Endothelial cell of umbilical vein (primary cell): ENCODE data around the gene TRABD. TPM values are rescaled to one million over a fixed set of nuclear protein-coding genes. Genes with fewer than 3 reads are reported as not detected.
A peak's percentile ranks its signal among the peaks of the same experiment; 100 is the strongest.

Source experiments
- BruUV-seq: library from RNA; stranded (reverse); fragments of 400-500 nt; replicated peaks from 2 replicates; lab custom pipeline; 2021; lab: Mats Ljungman, UMichigan
- CTCF ChIA-PET: fragments of 300-600, 350-600 bp; sonication (Branson Sonifier 250); formaldehyde crosslinking; loops from one replicate; lab custom pipeline; 2021; ENCODE audit warnings: antibody characterized with exemption, inconsistent platforms; lab: Charles Lee
- POLR2A ChIA-PET: fragments of 300-600, 350-600 bp; sonication (Branson Sonifier 250); formaldehyde crosslinking; loops from one replicate; lab custom pipeline; 2021; ENCODE audit warnings: antibody characterized with exemption, inconsistent platforms; lab: Charles Lee
- DNase-seq: peaks from one replicate; pipeline ENCODE4 v3.0.0-alpha.2; 2011; ENCODE audit warnings: low read depth, low spot score
- FAIRE-seq: peaks from 2 replicates; lab custom pipeline; 2011; peaks lifted over from hg19 to GRCh38; lab: Jason Lieb, UNC
- H2AFZ ChIP-seq: 2 replicates; pipeline ENCODE4 v1.6.0; 2012; ENCODE audit warnings: low read depth, low read length, control low read depth, inconsistent platforms
- H3K27ac ChIP-seq: 2 replicates; pipeline ENCODE4 v1.5.1; 2011; ENCODE audit warnings: low read depth, mild to moderate bottlenecking, control low read depth, low read length, moderate library complexity; ENCODE audit not compliant: insufficient read depth
- H3K27me3 ChIP-seq, 2 experiments: 2 replicates each; pipeline versions ENCODE4 v1.6.0 to v1.6.1; 2011; ENCODE audit warnings: low read length in 2 of 2, mixed read lengths in 1 of 2; ENCODE audit not compliant: control insufficient read depth in 2 of 2, insufficient read depth in 2 of 2
- H3K36me3 ChIP-seq, 2 experiments: 2 replicates in 1 of 2; 3 replicates in 1 of 2; pipeline ENCODE4 v1.5.1; 2011; ENCODE audit warnings: low read length in 2 of 2, mild to moderate bottlenecking in 1 of 2, moderate library complexity in 1 of 2; ENCODE audit not compliant: control insufficient read depth in 2 of 2, insufficient read depth in 2 of 2; ENCODE audit errors: extremely low read depth in 1 of 2
- H3K4me1 ChIP-seq: 3 replicates; pipeline ENCODE4 v1.5.1; 2011; ENCODE audit warnings: mild to moderate bottlenecking, low read length; ENCODE audit not compliant: control insufficient read depth, insufficient read depth; ENCODE audit errors: extremely low read depth
- H3K4me2 ChIP-seq: 2 replicates; pipeline ENCODE4 v1.6.1; 2011; ENCODE audit warnings: low read length, control low read depth, mixed read lengths; ENCODE audit not compliant: insufficient read depth
- H3K4me3 ChIP-seq, 3 experiments: fragments of 200-600 bp in 1 of 3; sonication (generic), shearing (Covaris generic) in 1 of 3; replicated peaks in 1 of 3; 2 replicates each; pipeline ENCODE4 v1.5.1; 2011 to 2016; ENCODE audit warnings: control low read depth in 3 of 3, low read length in 3 of 3, mild to moderate bottlenecking in 2 of 3, inconsistent platforms in 1 of 3, low read depth in 1 of 3, moderate library complexity in 1 of 3; ENCODE audit not compliant: insufficient read depth in 1 of 3
- H3K79me2 ChIP-seq: 2 replicates; pipeline ENCODE4 v1.6.0; 2012; ENCODE audit warnings: low read length, inconsistent platforms; ENCODE audit not compliant: control insufficient read depth, insufficient read depth
- H3K9ac ChIP-seq: replicated peaks from 2 replicates; pipeline ENCODE3; 2011; ENCODE audit warnings: low read length, control low read depth; ENCODE audit not compliant: insufficient read depth; ENCODE audit errors: extremely low read depth
- H3K9me1 ChIP-seq: replicated peaks from 3 replicates; pipeline ENCODE4 v1.6.0; 2011; ENCODE audit warnings: mild to moderate bottlenecking, low read length; ENCODE audit not compliant: control insufficient read depth, insufficient read depth; ENCODE audit errors: extremely low read depth
- H3K9me3 ChIP-seq: replicated peaks from 2 replicates; pipeline ENCODE4 v1.5.1; 2012; ENCODE audit warnings: low read length, inconsistent platforms; ENCODE audit not compliant: control insufficient read depth, insufficient read depth
- H4K20me1 ChIP-seq: replicated peaks from 2 replicates; pipeline ENCODE3; 2011; ENCODE audit warnings: mild to moderate bottlenecking, low read length; ENCODE audit not compliant: control insufficient read depth, insufficient read depth; ENCODE audit errors: extremely low read depth
- EZH2 ChIP-seq: IDR thresholded peaks from 2 replicates; pipeline ENCODE4 v1.6.1; 2012; ENCODE audit warnings: borderline replicate concordance, low read depth, mild to moderate bottlenecking, moderate library complexity, low read length, inconsistent platforms; ENCODE audit not compliant: severe bottlenecking
- FOS ChIP-seq: IDR thresholded peaks from 2 replicates; pipeline ENCODE4 v1.6.1; 2011; ENCODE audit warnings: mild to moderate bottlenecking, low read length, moderate library complexity, borderline replicate concordance; ENCODE audit not compliant: insufficient read depth
- GATA2 ChIP-seq: IDR thresholded peaks from 2 replicates; pipeline ENCODE4 v1.7.0; 2011; ENCODE audit warnings: low read depth, mild to moderate bottlenecking, moderate library complexity, mixed read lengths, low read length; ENCODE audit not compliant: insufficient read length, insufficient read depth
- JUN ChIP-seq: IDR thresholded peaks from 2 replicates; pipeline ENCODE4 v1.6.1; 2011; ENCODE audit warnings: borderline replicate concordance, low read depth; ENCODE audit not compliant: insufficient read length, insufficient read depth
- MYC ChIP-seq: IDR thresholded peaks from one replicate; pipeline ENCODE4 v1.6.1; 2011; ENCODE audit warnings: mild to moderate bottlenecking, low read depth, low read length
- POLR2A ChIP-seq: IDR thresholded peaks from 2 replicates; pipeline ENCODE4 v1.6.1; 2012; ENCODE audit warnings: low read depth, mild to moderate bottlenecking, control low read depth, low read length
- POLR2AphosphoS5 ChIP-seq: IDR thresholded peaks from 2 replicates; pipeline ENCODE4 v1.6.1; 2012; ENCODE audit warnings: low read depth, mild to moderate bottlenecking, control low read depth, low read length, moderate library complexity; ENCODE audit not compliant: insufficient read depth
- dilution Hi-C: fragments of 300-500 bp; cut with MboI; formaldehyde crosslinking; loops from one replicate; pipeline ENCODE4 v1.15.0; 2019; ENCODE audit warnings: low sequenced_read_pairs; ENCODE audit not compliant: extremely low pct_ligation_motif_present
- intact Hi-C: fragments of 100-400 bp; cut with micrococcal nuclease; formaldehyde crosslinking; loops from one replicate; pipeline ENCODE4 v1.10.0; 2022
- polyA plus RNA-seq, 4 experiments: library from polyadenylated mRNA; depleted of rRNA in 3 of 4; stranded (reverse) in 3 of 4; unstranded in 1 of 4; fragments of >200 nt; gene quantifications; 2 replicates each; pipeline versions ENCODE4 v1.2.1 to v1.2.3, GENCODE V29; 2011 to 2012; ENCODE audit warnings: missing spikeins in 1 of 4
- total RNA-seq: library from RNA; stranded (reverse); gene quantifications from 2 replicates; pipeline ENCODE4 v1.2.3, GENCODE V29; 2021
- TF ChIP-seq, protein P1 (sequence below), 2 donors: IDR thresholded peaks; 1 replicate in 1 of 2; 2 replicates in 1 of 2; pipeline ENCODE4 v1.5.1; 2011; ENCODE audit warnings: low read length in 2 of 2, mild to moderate bottlenecking in 2 of 2, moderate library complexity in 2 of 2, control low read depth in 1 of 2, inconsistent platforms in 1 of 2, low read depth in 1 of 2; ENCODE audit not compliant: insufficient read depth in 1 of 2; ENCODE audit errors: extremely low read depth in 1 of 2
- TF ChIP-seq, protein P2 (sequence below): IDR thresholded peaks from 2 replicates; pipeline ENCODE4 v1.6.1; 2011; ENCODE audit not compliant: insufficient read depth, insufficient read length

Gene TRABD
- total and polyA plus RNA-seq, 2 donors (not counting 3 experiments of a cell fraction or from before 2014, with no cell fraction given): 46.8 to 48.4 TPM

DNA sequence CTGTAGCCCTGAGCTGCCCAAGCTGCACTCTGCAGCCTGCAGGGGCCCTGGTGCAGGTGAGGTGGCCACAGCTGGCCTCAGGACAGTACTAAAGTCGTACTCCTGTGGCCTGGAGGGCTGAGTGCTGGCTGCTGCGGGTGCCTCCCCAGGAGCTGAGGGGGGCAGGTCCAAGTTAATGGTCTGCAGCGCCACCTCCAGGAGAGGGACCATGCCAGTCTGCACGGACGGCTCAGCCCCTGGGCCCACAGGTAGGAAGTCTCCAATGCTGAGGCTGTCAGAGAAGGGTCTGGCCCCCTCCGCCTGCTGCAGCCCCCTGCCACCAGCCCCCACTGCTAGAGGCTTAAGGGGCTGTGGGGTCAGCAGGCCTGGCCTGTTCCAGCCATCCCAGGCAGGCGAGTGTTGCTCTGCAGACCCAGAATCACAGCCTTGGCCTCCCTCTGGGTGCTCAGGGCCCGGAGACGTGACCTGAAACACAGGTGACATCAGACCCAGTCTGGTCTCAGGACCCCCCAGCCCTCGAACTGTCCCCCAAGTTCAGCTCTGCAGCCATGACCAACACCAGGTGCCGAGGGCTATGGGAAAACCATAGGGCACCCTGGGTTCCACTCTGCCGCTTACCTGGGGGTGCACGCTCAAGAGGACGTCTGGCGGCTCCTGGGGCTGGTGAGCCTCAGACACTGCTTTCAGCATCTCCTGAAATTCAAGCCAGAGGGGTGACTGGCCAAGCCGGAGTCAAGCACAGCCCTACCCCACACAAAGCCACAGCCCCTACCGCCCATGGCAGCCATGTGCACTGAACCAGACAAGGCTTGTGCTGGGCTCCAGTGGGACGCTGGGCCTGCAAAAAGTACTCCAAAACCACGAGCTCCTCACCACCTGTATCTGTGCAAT is 35.9 kb downstream of the TRABD start:
- dilution Hi-C loops: no loop called here
- Histone ChIP-seq H4K20me1 (no peaks in the 10 kb centered on the region), H3K4me3 (no peak overlapping the region), H3K27ac (no peak overlapping the region), H3K79me2 (no peaks in the 10 kb centered on the region), H3K4me1 (no peaks in the 10 kb centered on the region), H3K36me3 (peaks cover 18 to 66% of the 10 kb centered on the region in 2 experiments), H3K4me2 (no peak overlapping the region), H2AFZ (no peak overlapping the region), H3K27me3 (no peaks in the 10 kb centered on the region), H3K9ac (no peak overlapping the region), H3K9me1 (no peaks in the 10 kb centered on the region), H3K9me3 (no peaks in the 10 kb centered on the region)
- ChIA-PET CTCF (interaction anchor here (0.7 to 1.7 kb wide), 5 partner anchors 13 to 291 kb away, joined by 3 to 6 read pairs (median 3); no protein-coding TSS in a partner anchor), POLR2A (no interaction called here)
- FAIRE-seq: no peak
- intact Hi-C loops: no loop called here
- DNase-seq: no peak
- BruUV-seq: no TSS peak
- TF ChIP-seq POLR2A (no peak), JUN (no peak)
- TF ChIP-seq, protein P1, sequence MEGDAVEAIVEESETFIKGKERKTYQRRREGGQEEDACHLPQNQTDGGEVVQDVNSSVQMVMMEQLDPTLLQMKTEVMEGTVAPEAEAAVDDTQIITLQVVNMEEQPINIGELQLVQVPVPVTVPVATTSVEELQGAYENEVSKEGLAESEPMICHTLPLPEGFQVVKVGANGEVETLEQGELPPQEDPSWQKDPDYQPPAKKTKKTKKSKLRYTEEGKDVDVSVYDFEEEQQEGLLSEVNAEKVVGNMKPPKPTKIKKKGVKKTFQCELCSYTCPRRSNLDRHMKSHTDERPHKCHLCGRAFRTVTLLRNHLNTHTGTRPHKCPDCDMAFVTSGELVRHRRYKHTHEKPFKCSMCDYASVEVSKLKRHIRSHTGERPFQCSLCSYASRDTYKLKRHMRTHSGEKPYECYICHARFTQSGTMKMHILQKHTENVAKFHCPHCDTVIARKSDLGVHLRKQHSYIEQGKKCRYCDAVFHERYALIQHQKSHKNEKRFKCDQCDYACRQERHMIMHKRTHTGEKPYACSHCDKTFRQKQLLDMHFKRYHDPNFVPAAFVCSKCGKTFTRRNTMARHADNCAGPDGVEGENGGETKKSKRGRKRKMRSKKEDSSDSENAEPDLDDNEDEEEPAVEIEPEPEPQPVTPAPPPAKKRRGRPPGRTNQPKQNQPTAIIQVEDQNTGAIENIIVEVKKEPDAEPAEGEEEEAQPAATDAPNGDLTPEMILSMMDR (IDR thresholded peaks at IDR 0.05; ENCODE audit: extremely low read depth in 1 of 2, insufficient read depth in 1 of 2, low read depth in 1 of 2, low read length in 2 of 2): peak; percentile 4 to 13

DNA sequence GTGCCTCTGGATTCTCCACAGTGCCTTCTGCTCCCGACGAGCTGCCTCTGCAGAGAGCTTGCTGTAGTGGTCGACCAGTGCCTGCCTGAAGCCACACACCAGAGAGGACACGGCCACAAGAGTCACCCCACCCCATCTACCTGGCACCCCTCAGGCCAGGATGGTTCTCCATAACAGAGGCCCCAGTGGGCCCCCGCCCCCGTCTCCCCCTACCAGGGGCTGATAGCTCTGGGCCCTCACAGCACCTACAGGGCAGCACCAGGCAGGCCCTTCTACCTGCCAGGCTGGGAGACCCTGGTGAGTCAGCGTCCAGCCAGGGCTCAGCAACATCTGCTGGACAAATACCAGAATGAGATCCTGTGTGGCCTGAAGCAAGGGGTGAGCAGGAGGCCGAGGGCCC is 36.8 kb downstream of the TRABD start:
- H3K4me1 ChIP-seq: no peaks in the 10 kb centered on the region
- ChIA-PET CTCF (interaction anchor here (1.0 to 1.7 kb wide), 3 partner anchors 14 to 292 kb away, joined by 3 to 6 read pairs (median 4); no protein-coding TSS in a partner anchor), POLR2A (no interaction called here)
- dilution Hi-C loops (no loop called here), intact Hi-C loops (no loop called here)
- no peak overlapping the region for H3K9ac ChIP-seq
- DNase-seq (no peak), FAIRE-seq (no peak)
- no peaks in the 10 kb centered on the region for H3K9me3 ChIP-seq
- no TSS peak for BruUV-seq
- no peaks in the 10 kb centered on the region for H3K27me3 ChIP-seq
- H3K4me2 ChIP-seq: no peak overlapping the region
- no peaks in the 10 kb centered on the region for H4K20me1 ChIP-seq
- H2AFZ ChIP-seq: no peak overlapping the region
- H3K27ac ChIP-seq: no peak overlapping the region
- H3K4me3 ChIP-seq: no peak overlapping the region
- H3K9me1 ChIP-seq: no peaks in the 10 kb centered on the region
- TF ChIP-seq POLR2A (no peak), EZH2 (no peak), JUN (no peak), FOS (no peak), POLR2AphosphoS5 (no peak), GATA2 (no peak), MYC (no peak)
- TF ChIP-seq, protein P2, sequence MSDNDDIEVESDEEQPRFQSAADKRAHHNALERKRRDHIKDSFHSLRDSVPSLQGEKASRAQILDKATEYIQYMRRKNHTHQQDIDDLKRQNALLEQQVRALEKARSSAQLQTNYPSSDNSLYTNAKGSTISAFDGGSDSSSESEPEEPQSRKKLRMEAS: no peak
- TF ChIP-seq, protein P1 (IDR thresholded peaks at IDR 0.05; ENCODE audit: extremely low read depth in 1 of 2, insufficient read depth in 1 of 2, low read depth in 1 of 2, low read length in 2 of 2): no peak
- H3K36me3 ChIP-seq: peaks cover 13 to 59% of the 10 kb centered on the region in 2 experiments
- no peaks in the 10 kb centered on the region for H3K79me2 ChIP-seq
